WERI-Rb-1 (cell line): Measurements from ENCODE around the gene ZFP64.
"Not testable (repeated sequence)": the region's sequence is repeated elsewhere in the genome, so short reads cannot be mapped to it uniquely, and the experiment has no call there.

Source experiments
- DNase-seq: peaks from one replicate; pipeline ENCODE4 v3.0.0-alpha.2; 2020
- H3K27ac ChIP-seq: fragments of 250-450 bp; sonication (Bioruptor Pico); 2 replicates; pipeline ENCODE4 v1.5.1; 2020; ENCODE audit warnings: mild to moderate bottlenecking, moderate library complexity
- H3K27me3 ChIP-seq: fragments of 250-450 bp; sonication (Bioruptor Pico); 2 replicates; pipeline ENCODE4 v1.5.1; 2021; ENCODE audit warnings: mild to moderate bottlenecking, low read depth, moderate library complexity; ENCODE audit not compliant: insufficient read depth, severe bottlenecking
- H3K36me3 ChIP-seq: fragments of 250-450 bp; sonication (Bioruptor Pico); 2 replicates; pipeline ENCODE4 v1.5.1; 2020; ENCODE audit warnings: mild to moderate bottlenecking, moderate library complexity
- H3K4me3 ChIP-seq: 2 replicates; pipeline ENCODE4 v1.5.1; 2011; ENCODE audit warnings: low read depth, mild to moderate bottlenecking, control low read depth, low read length
- H3K9me3 ChIP-seq: fragments of 250-450 bp; sonication (Bioruptor Pico); 2 replicates; pipeline ENCODE4 v1.5.1; 2021; ENCODE audit warnings: mild to moderate bottlenecking, moderate library complexity; ENCODE audit not compliant: severe bottlenecking
- TF ChIP-seq, protein P1 (sequence below): IDR thresholded peaks from 2 replicates; pipeline ENCODE4 v1.5.1; 2011; ENCODE audit warnings: low read depth, mild to moderate bottlenecking, control low read depth, inconsistent platforms, low read length

Gene ZFP64

DNA sequence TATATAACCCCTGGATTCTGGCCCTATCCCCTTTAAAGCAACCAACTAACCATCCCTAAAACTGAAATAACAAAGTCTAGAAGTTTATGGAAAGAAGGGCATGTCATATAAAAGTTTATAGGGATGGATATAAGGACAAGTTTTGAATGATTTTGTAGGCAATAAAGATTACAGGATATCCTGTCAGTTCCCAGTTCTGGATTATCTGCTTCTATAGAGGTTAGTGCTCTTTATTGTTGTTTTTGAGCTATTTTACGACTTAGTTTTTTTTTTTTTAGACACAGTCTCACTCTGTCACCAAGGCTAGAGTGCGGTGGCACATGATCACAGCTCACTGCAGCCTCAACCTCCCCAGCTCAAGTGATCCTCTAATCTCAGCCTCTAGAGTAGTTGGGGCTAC, 48.3 kb downstream of the ZFP64 start:
- Histone ChIP-seq H3K36me3 (no peaks in the 10 kb centered on the region), H3K27ac (no peak overlapping the region)
- TF ChIP-seq, protein P1, sequence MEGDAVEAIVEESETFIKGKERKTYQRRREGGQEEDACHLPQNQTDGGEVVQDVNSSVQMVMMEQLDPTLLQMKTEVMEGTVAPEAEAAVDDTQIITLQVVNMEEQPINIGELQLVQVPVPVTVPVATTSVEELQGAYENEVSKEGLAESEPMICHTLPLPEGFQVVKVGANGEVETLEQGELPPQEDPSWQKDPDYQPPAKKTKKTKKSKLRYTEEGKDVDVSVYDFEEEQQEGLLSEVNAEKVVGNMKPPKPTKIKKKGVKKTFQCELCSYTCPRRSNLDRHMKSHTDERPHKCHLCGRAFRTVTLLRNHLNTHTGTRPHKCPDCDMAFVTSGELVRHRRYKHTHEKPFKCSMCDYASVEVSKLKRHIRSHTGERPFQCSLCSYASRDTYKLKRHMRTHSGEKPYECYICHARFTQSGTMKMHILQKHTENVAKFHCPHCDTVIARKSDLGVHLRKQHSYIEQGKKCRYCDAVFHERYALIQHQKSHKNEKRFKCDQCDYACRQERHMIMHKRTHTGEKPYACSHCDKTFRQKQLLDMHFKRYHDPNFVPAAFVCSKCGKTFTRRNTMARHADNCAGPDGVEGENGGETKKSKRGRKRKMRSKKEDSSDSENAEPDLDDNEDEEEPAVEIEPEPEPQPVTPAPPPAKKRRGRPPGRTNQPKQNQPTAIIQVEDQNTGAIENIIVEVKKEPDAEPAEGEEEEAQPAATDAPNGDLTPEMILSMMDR, result no peak

DNA sequence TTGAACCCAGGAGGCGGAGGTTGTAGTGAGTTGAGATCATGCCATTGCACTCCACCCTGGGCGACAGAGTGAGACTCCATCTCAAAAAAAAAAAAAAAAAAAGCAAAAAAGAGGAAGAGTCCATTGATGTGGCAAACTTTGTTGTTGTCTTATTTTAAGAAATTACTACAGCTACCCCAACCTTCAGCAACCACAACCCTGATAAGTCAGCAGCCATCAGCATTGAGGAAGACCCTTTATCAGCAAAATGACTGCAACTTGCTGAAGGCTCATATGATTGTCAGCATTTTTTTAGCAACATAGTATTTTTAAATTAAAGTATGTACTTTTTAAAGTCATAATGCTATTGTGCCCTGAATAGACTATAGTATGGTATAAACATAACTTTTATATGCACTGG, 48.8 kb downstream of the ZFP64 start:
- no peak for DNase-seq
- Histone ChIP-seq H3K9me3 (no peaks in the 10 kb centered on the region), H3K27ac (no peak overlapping the region), H3K4me3 (no peak overlapping the region), H3K27me3 (no peaks in the 10 kb centered on the region), H3K36me3 (no peaks in the 10 kb centered on the region)
- TF ChIP-seq, protein P1, result no peak

More for the DNA sequence above, 48.3 kb downstream of the ZFP64 start:
- DNase-seq, result no peak
- Histone ChIP-seq H3K27me3 (no peaks in the 10 kb centered on the region), H3K9me3 (no peaks in the 10 kb centered on the region), H3K4me3 (no peak overlapping the region)

DNA sequence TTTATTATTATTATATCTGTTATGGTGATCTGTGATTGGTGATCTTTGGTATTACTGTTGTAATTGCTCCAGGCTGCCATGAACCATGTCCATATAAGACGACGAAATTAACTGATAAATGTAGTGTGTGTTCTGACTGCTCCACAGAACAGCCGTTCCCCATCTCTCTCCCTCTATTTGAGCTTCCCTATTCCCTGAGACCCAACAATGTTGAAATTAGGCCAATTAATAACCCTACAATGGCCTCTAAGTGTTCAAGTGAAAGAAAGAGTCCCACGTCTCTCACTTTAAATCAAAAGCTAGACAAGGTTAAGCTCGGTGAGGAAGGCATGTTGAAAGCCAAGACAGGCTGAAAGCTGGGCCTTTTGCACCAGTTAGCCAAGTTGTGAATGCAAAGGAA, 51.6 kb downstream of the ZFP64 start:
- DNase-seq, result no peak
- TF ChIP-seq, protein P1, result no peak
- H3K27me3 ChIP-seq, result no peaks in the 10 kb centered on the region
- H3K27ac ChIP-seq, result no peak overlapping the region
- no peaks in the 10 kb centered on the region for H3K36me3 ChIP-seq
- no peaks in the 10 kb centered on the region for H3K9me3 ChIP-seq
- H3K4me3 ChIP-seq, result no peak overlapping the region

DNA sequence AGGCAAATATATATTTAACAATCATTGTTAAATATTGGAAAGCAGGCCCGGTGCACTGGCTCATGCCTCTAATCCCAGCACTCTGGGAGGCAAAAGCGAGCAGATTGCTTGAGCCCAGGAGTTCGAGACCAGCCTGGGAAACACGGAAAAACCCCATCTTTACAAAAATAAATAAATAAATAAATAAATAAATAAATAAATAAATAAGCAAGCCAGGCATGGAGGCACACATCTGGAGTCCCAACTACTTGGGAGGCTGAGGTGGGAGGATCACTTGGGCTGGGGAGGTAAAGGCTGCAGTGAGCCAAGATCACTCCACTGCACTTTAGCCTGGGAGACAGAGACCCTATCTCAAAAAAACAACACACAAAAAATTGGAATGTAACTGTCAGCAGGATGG, 53.7 kb downstream of the ZFP64 start:
- no peak for DNase-seq
- H3K4me3 ChIP-seq, result no peak overlapping the region

DNA sequence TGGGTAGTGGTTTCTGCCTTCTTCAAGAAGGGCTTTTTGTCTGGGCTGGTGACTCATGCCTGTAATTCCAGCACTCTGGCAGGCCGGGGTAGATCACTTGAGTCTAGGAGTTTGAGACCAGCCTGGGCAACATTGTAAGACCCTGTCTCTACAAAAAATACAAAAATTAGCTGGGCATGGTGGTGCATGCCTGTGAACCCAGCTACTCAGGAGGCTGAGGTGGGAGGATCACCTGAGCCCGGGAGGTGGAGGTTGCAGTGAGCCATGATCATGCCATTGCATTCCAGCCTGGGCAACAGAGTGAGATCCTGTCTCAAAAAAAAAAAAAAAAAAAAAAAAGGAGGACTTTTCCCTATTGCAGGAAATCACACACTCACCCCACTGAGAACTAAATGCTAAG, 57.9 kb downstream of the ZFP64 start:
- H3K36me3 ChIP-seq, H3K27me3 ChIP-seq, H3K27ac ChIP-seq, H3K4me3 ChIP-seq, H3K9me3 ChIP-seq, DNase-seq: not testable (repeated sequence)

More for the DNA sequence above, 53.7 kb downstream of the ZFP64 start:
- Histone ChIP-seq H3K36me3 (no peaks in the 10 kb centered on the region), H3K27me3 (no peaks in the 10 kb centered on the region), H3K9me3 (no peaks in the 10 kb centered on the region), H3K27ac (no peak overlapping the region)
- TF ChIP-seq, protein P1, result no peak

DNA sequence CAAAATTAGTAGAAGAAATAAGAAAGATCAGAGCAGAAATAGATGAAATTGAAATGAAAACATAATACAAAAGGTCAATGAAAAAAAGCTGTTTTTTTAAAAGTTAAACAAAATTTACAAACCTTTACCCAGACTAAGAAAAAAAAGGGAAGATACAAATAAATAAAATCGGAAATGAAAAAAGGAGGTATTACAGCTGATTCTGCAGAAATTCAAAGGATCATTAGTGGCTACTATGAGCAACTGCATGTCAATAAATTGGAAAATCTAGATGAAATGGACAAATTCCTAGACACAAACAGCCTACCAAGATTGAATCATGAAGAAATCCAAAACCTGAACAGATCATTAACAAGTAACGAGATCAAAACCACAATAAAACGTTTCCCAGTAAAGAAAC, 59.2 kb downstream of the ZFP64 start:
- no peaks in the 10 kb centered on the region for H3K36me3 ChIP-seq
- TF ChIP-seq, protein P1, result no peak
- H3K27ac ChIP-seq, result no peak overlapping the region
- H3K4me3 ChIP-seq, result no peak overlapping the region
- H3K27me3 ChIP-seq, result no peaks in the 10 kb centered on the region
- no peaks in the 10 kb centered on the region for H3K9me3 ChIP-seq
- no peak for DNase-seq
